Panc1 (cell line): Measurements from ENCODE around the gene ZNF367. TPM values are rescaled to one million over a fixed set of nuclear protein-coding genes. Genes with fewer than 3 reads are reported as not detected.

ENCODE experiments used
- ATAC-seq: fragments of 200-7000 bp; cut with Tn5 transposase; 2 replicates; pipeline ENCODE4 v1.9.1; 2020; ENCODE audit warnings: mild to moderate bottlenecking, moderate library complexity
- BruUV-seq: library from RNA; stranded (reverse); fragments of 400-500 nt; replicated peaks from 2 replicates; lab custom pipeline; 2021; lab: Mats Ljungman, UMichigan
- CTCF ChIA-PET: fragments of 300-600 bp; sonication (Branson Sonifier 250); formaldehyde crosslinking; loops from one replicate; lab custom pipeline; 2022; ENCODE audit warnings: antibody characterized with exemption; lab: Charles Lee
- POLR2A ChIA-PET: fragments of 300-600 bp; sonication (Branson Sonifier 250); formaldehyde crosslinking; loops from one replicate; lab custom pipeline; 2022; ENCODE audit warnings: antibody characterized with exemption; lab: Charles Lee
- DNase-seq: peaks from one replicate; pipeline ENCODE4 v3.0.0-alpha.2; 2010; ENCODE audit warnings: low read depth, low spot score
- H3K27ac ChIP-seq: 2 replicates; pipeline ENCODE4 v1.5.1; 2011; ENCODE audit warnings: mild to moderate bottlenecking, low read length, inconsistent platforms
- H3K27me3 ChIP-seq: fragments of 200-500 bp; sonication (Bioruptor generic); 2 replicates; pipeline ENCODE4 v1.6.0; 2014; ENCODE audit warnings: low read length, inconsistent platforms; ENCODE audit not compliant: control insufficient read depth, insufficient read depth
- H3K36me3 ChIP-seq: fragments of 200-500 bp; sonication (Bioruptor generic); 2 replicates; pipeline ENCODE4 v1.5.1; 2014; ENCODE audit warnings: inconsistent platforms, mild to moderate bottlenecking, low read length, moderate library complexity; ENCODE audit not compliant: control insufficient read depth, insufficient read depth
- H3K4me1 ChIP-seq: 2 replicates; pipeline ENCODE4 v1.5.1; 2011; ENCODE audit warnings: inconsistent platforms, mild to moderate bottlenecking, low read length, moderate library complexity; ENCODE audit not compliant: control insufficient read depth, insufficient read depth
- H3K4me3 ChIP-seq, 2 experiments: 2 replicates each; pipeline ENCODE4 v1.5.1; 2011 to 2012; ENCODE audit warnings: low read depth in 2 of 2, low read length in 2 of 2, mild to moderate bottlenecking in 2 of 2, inconsistent platforms in 1 of 2, moderate library complexity in 1 of 2
- H3K9me3 ChIP-seq: fragments of 200-500 bp; sonication (Bioruptor generic); 2 replicates; pipeline ENCODE4 v1.5.1; 2014; ENCODE audit warnings: low read depth, mild to moderate bottlenecking, inconsistent platforms, low read length, moderate library complexity; ENCODE audit not compliant: control insufficient read depth, insufficient read depth
- POLR2AphosphoS5 ChIP-seq: IDR thresholded peaks from 2 replicates; pipeline ENCODE4 v1.6.1; 2012; ENCODE audit warnings: mild to moderate bottlenecking, low read depth, low read length, moderate library complexity
- SIN3A ChIP-seq: IDR thresholded peaks from 2 replicates; pipeline ENCODE4 v1.6.1; 2012; ENCODE audit warnings: low read depth, mild to moderate bottlenecking, low read length, moderate library complexity, borderline replicate concordance; ENCODE audit not compliant: insufficient read depth
- TCF7L2 ChIP-seq: IDR thresholded peaks from 2 replicates; pipeline ENCODE4 v1.6.1; 2011; ENCODE audit warnings: mild to moderate bottlenecking, low read depth, low read length, inconsistent platforms
- in situ Hi-C: cut with HindIII; loops from 2 replicates; pipeline ENCODE4 v1.10.0; 2016; ENCODE audit warnings: low sequenced_read_pairs, low pct_unique_long_range_greater_than_20kb
- intact Hi-C: fragments of 100-400 bp; cut with micrococcal nuclease; formaldehyde crosslinking; loops from one replicate; pipeline ENCODE4 v1.10.0; 2022; ENCODE audit not compliant: unreplicated experiment
- total RNA-seq: library from RNA; stranded (reverse); gene quantifications from one replicate; pipeline ENCODE4 v1.2.1, GENCODE V29; 2021; ENCODE audit not compliant: unreplicated experiment
- TF ChIP-seq, protein P1 (sequence below): fragments of 450-650 bp; IDR thresholded peaks from 2 replicates; pipeline ENCODE4 v1.5.1; 2017; ENCODE audit warnings: mild to moderate bottlenecking

The ZNF367 gene
- total RNA-seq, 1 experiment from 2014 or later, result 12.4 TPM

DNA sequence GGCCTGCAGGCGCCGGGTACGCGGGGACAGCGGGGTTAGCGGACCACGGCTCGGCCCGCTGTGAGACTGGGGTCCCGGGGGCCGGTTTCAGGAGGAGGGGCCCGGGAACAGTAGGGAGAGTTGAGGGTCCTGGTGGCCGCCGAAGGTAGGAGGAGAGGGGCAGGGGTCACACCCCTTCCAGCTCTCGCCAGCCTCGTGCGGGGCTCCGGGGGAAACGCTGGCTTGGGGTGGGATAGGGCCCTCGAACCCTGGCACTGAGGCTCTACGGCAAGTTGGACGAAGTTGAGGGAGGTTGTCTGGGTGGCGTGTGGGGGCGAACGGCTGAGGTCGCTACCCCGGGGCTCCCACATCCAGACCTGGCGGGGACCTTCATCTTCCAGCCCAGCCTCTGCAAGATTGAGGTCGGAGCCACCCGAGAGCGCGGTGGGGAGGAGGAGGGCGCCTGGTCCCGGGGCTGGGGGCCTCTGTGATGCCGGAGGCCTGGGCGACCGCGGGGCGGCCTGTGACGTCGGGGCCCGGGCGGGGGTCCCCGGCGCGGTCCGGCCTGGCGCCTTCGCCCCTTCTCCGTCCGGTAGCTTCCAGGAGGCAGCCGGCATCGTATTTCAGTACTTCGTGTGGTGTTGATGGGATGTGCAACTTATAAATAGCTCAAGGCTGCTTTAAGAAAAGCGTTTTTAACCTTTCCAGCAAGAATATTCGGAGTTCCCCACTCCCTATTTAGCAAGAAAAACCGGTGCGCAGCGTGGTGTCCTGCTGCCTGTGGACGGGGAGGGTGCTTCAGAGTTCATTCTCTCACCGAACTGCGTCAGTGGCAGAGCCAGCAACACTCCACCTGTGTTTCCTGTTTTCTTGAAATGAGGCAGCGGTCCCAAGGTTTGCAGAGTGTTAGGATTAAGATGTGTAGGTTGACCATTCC, 32.7 kb upstream of the ZNF367 start:
- Histone ChIP-seq H3K9me3 (no peaks in the 10 kb centered on the region), H3K4me3 (peak overlapping the region; percentile 65 to 78), H3K36me3 (no peaks in the 10 kb centered on the region; the same call in 1 of the 2 replicates), H3K27ac (peak overlapping the region; percentile 82), H3K27me3 (no peaks in the 10 kb centered on the region), H3K4me1 (peaks cover 12% of the 10 kb centered on the region)
- TF ChIP-seq, protein P1, sequence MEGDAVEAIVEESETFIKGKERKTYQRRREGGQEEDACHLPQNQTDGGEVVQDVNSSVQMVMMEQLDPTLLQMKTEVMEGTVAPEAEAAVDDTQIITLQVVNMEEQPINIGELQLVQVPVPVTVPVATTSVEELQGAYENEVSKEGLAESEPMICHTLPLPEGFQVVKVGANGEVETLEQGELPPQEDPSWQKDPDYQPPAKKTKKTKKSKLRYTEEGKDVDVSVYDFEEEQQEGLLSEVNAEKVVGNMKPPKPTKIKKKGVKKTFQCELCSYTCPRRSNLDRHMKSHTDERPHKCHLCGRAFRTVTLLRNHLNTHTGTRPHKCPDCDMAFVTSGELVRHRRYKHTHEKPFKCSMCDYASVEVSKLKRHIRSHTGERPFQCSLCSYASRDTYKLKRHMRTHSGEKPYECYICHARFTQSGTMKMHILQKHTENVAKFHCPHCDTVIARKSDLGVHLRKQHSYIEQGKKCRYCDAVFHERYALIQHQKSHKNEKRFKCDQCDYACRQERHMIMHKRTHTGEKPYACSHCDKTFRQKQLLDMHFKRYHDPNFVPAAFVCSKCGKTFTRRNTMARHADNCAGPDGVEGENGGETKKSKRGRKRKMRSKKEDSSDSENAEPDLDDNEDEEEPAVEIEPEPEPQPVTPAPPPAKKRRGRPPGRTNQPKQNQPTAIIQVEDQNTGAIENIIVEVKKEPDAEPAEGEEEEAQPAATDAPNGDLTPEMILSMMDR, result no peak
- TF ChIP-seq POLR2AphosphoS5 (no peak), SIN3A (0 out of 2 replicates have a peak, but pooled peaks have one; percentile 18), TCF7L2 (no peak)
- ChIA-PET POLR2A (no interaction called here), CTCF (interaction anchor here (0.7 to 1.6 kb wide), 2 partner anchors 9 to 215 kb away, joined by 3 to 19 read pairs; no protein-coding TSS in a partner anchor)
- in situ Hi-C loops (no loop called here), intact Hi-C loops (no loop called here)
- BruUV-seq, result no TSS peak
- peak; percentile 2; the same call in 1 of the 2 replicates for ATAC-seq
- DNase-seq, result no peak

- TF ChIP-seq POLR2AphosphoS5, result 0 out of 2 replicates have a peak, but pooled peaks have one; percentile 37
- TF ChIP-seq, protein P1, result no peak
- peak; percentile 33; the same call in 1 of the 2 replicates for TF ChIP-seq SIN3A
- BruUV-seq, result no TSS peak
- peaks cover 12% of the 10 kb centered on the region for H3K4me1 ChIP-seq
- no peaks in the 10 kb centered on the region; the same call in 1 of the 2 replicates for H3K36me3 ChIP-seq
- ChIA-PET CTCF (interaction anchor here (0.6 kb wide), 1 partner anchor 274 kb away, joined by 4 read pairs; no protein-coding TSS in a partner anchor), POLR2A (no interaction called here)
- no peaks in the 10 kb centered on the region for H3K9me3 ChIP-seq
- peak; percentile 96 for ATAC-seq
- H3K27ac ChIP-seq, result peak within 1 kb of the TSS; percentile 82
- intact Hi-C loops, result no loop called here
- peak within 1 kb of the TSS; percentile 65 to 78 for H3K4me3 ChIP-seq
- DNase-seq, result peak; percentile 38
- in situ Hi-C loops, result no loop called here
- H3K27me3 ChIP-seq, result no peaks in the 10 kb centered on the region
Measured at GRCh38 chr9:96449845-96450612, 31.9 kb upstream of the ZNF367 start, which contains the start of gene HABP4. HABP4 (plus strand) TSS chr9:96450169; CDS start chr9:96450280, 111 bp downstream.
